ENCODE data around the gene CCDC142.

Gene CCDC142

GRCh38 chr2:74440378-74441169 is 42.2 kb downstream of the CCDC142 start:
- DNase-seq, result no peak

- no peak for DNase-seq
Observed at GRCh38 chr2:74439803-74440377, 42.9 kb downstream of the CCDC142 start.

GRCh38 chr2:74439373-74439772 is 43.4 kb downstream of the CCDC142 start:
- no peak for DNase-seq

GRCh38 chr2:74438248-74438647 is 44.5 kb downstream of the CCDC142 start:
- no peak for DNase-seq

GRCh38 chr2:74436848-74437695 is 45.7 kb downstream of the CCDC142 start:
- no peak for DNase-seq

- no peak for DNase-seq
Observed at GRCh38 chr2:74436111-74436805, 46.5 kb downstream of the CCDC142 start.

- no peak for DNase-seq
Observed at GRCh38 chr2:74430502-74430901, 52.3 kb downstream of the CCDC142 start.

- no peak for DNase-seq
Observed at GRCh38 chr2:74429487-74430451, 53.0 kb downstream of the CCDC142 start.

- no peak for DNase-seq
Observed at GRCh38 chr2:74428675-74429074, 54.1 kb downstream of the CCDC142 start.

- no peak for DNase-seq
Observed at GRCh38 chr2:74427551-74427950, 55.2 kb downstream of the CCDC142 start.

GRCh38 chr2:74426181-74426758 is 56.5 kb downstream of the CCDC142 start:
- DNase-seq, result no peak

GRCh38 chr2:74425523-74425922 is 57.3 kb downstream of the CCDC142 start:
- no peak for DNase-seq

GRCh38 chr2:74424995-74425406 is 57.8 kb downstream of the CCDC142 start:
- no peak for DNase-seq

GRCh38 chr2:74424139-74424992 is 58.4 kb downstream of the CCDC142 start:
- no peak for DNase-seq
